Parathyroid adenoma (tissue), 2 donors: ENCODE measurements around the gene S100G.

Experiments
- H2AFZ ChIP-seq: fragments of 300-600 bp; sonication (generic); one replicate; pipeline ENCODE4 v1.7.0; 2017; ENCODE audit warnings: antibody characterized with exemption, mild to moderate bottlenecking
- H3K27ac ChIP-seq: fragments of 300-600 bp; sonication (generic); one replicate; pipeline ENCODE4 v1.7.0; 2017
- H3K27me3 ChIP-seq: fragments of 300-600 bp; sonication (generic); one replicate; pipeline ENCODE4 v1.7.0; 2017; ENCODE audit warnings: low read length; ENCODE audit not compliant: control insufficient read depth, insufficient read depth
- H3K36me3 ChIP-seq: fragments of 300-600 bp; sonication (generic); one replicate; pipeline ENCODE4 v1.7.0; 2017; ENCODE audit warnings: low read length; ENCODE audit not compliant: control insufficient read depth, insufficient read depth
- H3K4me1 ChIP-seq: fragments of 300-600 bp; sonication (generic); one replicate; pipeline ENCODE4 v1.7.0; 2017; ENCODE audit warnings: control low read depth
- H3K4me2 ChIP-seq: fragments of 300-600 bp; sonication (generic); one replicate; pipeline ENCODE4 v1.7.0; 2017; ENCODE audit warnings: low read length
- H3K4me3 ChIP-seq: fragments of 300-600 bp; sonication (generic); one replicate; pipeline ENCODE4 v1.7.0; 2017; ENCODE audit warnings: low read depth, low read length
- H3K79me2 ChIP-seq: fragments of 300-600 bp; sonication (generic); one replicate; pipeline ENCODE4 v1.7.0; 2017; ENCODE audit warnings: control low read depth
- H3K9ac ChIP-seq: fragments of 300-600 bp; sonication (generic); one replicate; pipeline ENCODE4 v1.7.0; 2017; ENCODE audit warnings: mild to moderate bottlenecking
- H3K9me3 ChIP-seq: fragments of 300-600 bp; sonication (generic); one replicate; pipeline ENCODE4 v1.7.0; 2017; ENCODE audit warnings: low read length; ENCODE audit not compliant: control insufficient read depth
- TF ChIP-seq, protein P1 (sequence below): fragments of 300-600 bp; sonication (generic); IDR thresholded peaks from one replicate; pipeline ENCODE4 v1.7.0; 2017; ENCODE audit warnings: antibody characterized with exemption, mild to moderate bottlenecking
- donor health status: primary hyperparathyroidism.

Gene S100G

GRCh38 chrX:16633754-16634153, 16.2 kb upstream of the S100G start:
- no peak overlapping the region for H3K9ac ChIP-seq
- H3K4me2 ChIP-seq, result no peak overlapping the region
- no peaks in the 10 kb centered on the region for H3K9me3 ChIP-seq
- TF ChIP-seq, protein P1, sequence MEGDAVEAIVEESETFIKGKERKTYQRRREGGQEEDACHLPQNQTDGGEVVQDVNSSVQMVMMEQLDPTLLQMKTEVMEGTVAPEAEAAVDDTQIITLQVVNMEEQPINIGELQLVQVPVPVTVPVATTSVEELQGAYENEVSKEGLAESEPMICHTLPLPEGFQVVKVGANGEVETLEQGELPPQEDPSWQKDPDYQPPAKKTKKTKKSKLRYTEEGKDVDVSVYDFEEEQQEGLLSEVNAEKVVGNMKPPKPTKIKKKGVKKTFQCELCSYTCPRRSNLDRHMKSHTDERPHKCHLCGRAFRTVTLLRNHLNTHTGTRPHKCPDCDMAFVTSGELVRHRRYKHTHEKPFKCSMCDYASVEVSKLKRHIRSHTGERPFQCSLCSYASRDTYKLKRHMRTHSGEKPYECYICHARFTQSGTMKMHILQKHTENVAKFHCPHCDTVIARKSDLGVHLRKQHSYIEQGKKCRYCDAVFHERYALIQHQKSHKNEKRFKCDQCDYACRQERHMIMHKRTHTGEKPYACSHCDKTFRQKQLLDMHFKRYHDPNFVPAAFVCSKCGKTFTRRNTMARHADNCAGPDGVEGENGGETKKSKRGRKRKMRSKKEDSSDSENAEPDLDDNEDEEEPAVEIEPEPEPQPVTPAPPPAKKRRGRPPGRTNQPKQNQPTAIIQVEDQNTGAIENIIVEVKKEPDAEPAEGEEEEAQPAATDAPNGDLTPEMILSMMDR, result no peak
- no peaks in the 10 kb centered on the region for H3K27me3 ChIP-seq
- H2AFZ ChIP-seq, result peak overlapping the region; percentile 11
- H3K36me3 ChIP-seq, result no peaks in the 10 kb centered on the region
- no peaks in the 10 kb centered on the region for H3K79me2 ChIP-seq
- H3K4me1 ChIP-seq, result peaks cover 20% of the 10 kb centered on the region
- H3K27ac ChIP-seq, result peak overlapping the region; percentile 87
- no peak overlapping the region for H3K4me3 ChIP-seq

DNA sequence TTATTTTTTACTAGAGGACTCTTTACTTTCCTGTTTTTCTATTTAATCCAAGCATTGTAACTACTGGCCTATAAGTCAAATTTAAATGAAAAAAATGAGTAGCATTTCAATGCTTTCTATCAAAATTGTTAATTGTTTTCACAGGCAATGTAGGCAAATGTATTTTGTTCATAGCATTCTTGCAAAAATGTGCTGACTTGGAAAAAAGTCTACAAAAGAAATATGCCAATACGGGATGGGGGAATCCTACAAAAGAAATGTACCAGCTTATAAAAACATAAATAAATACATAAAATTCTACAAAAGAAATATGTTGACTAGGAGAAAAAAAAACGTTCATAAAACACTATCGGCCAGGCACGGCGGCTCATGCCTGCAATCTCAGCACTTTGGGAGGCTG, 14.9 kb upstream of the S100G start:
- no peaks in the 10 kb centered on the region for H3K27me3 ChIP-seq
- TF ChIP-seq, protein P1, result no peak
- no peak overlapping the region for H3K9ac ChIP-seq
- H3K9me3 ChIP-seq, result no peaks in the 10 kb centered on the region
- no peak overlapping the region for H3K4me3 ChIP-seq
- H3K4me2 ChIP-seq, result no peak overlapping the region
- H3K4me1 ChIP-seq, result peaks cover 11% of the 10 kb centered on the region
- H3K79me2 ChIP-seq, result no peaks in the 10 kb centered on the region
- no peak overlapping the region for H2AFZ ChIP-seq
- H3K27ac ChIP-seq, result peak overlapping the region; percentile 87
- H3K36me3 ChIP-seq, result no peaks in the 10 kb centered on the region

- Histone ChIP-seq H3K9me3 (no peaks in the 10 kb centered on the region), H3K79me2 (no peaks in the 10 kb centered on the region), H3K4me1 (peaks cover 9% of the 10 kb centered on the region), H3K36me3 (no peaks in the 10 kb centered on the region), H3K4me3 (no peak overlapping the region), H2AFZ (no peak overlapping the region), H3K27me3 (no peaks in the 10 kb centered on the region), H3K9ac (no peak overlapping the region), H3K4me2 (no peak overlapping the region), H3K27ac (no peak overlapping the region)
- TF ChIP-seq, protein P1, result no peak
These were observed 14.4 kb upstream of the S100G start for GRCh38 chrX:16635596-16635995.

GRCh38 chrX:16638533-16638932, 11.4 kb upstream of the S100G start:
- Histone ChIP-seq H3K27me3 (no peaks in the 10 kb centered on the region), H2AFZ (no peak overlapping the region), H3K27ac (no peak overlapping the region), H3K9ac (no peak overlapping the region), H3K4me2 (no peak overlapping the region), H3K79me2 (no peaks in the 10 kb centered on the region), H3K4me3 (no peak overlapping the region), H3K36me3 (no peaks in the 10 kb centered on the region), H3K4me1 (peaks cover 3% of the 10 kb centered on the region), H3K9me3 (no peaks in the 10 kb centered on the region)
- TF ChIP-seq, protein P1, result no peak

- no peaks in the 10 kb centered on the region for H3K4me1 ChIP-seq
- no peak overlapping the region for H3K4me2 ChIP-seq
- no peaks in the 10 kb centered on the region for H3K27me3 ChIP-seq
- no peak overlapping the region for H3K27ac ChIP-seq
- H3K4me3 ChIP-seq, result no peak overlapping the region
- TF ChIP-seq, protein P1, result no peak
- H3K36me3 ChIP-seq, result no peaks in the 10 kb centered on the region
- H2AFZ ChIP-seq, result no peak overlapping the region
- H3K9me3 ChIP-seq, result no peaks in the 10 kb centered on the region
- no peaks in the 10 kb centered on the region for H3K79me2 ChIP-seq
- H3K9ac ChIP-seq, result no peak overlapping the region
These were observed 10.0 kb upstream of the S100G start for GRCh38 chrX:16639966-16640365.
